Right ventricle myocardium superior (tissue), 1 donor: ENCODE results near the gene OR56B4. TPM values are rescaled to one million over a fixed set of nuclear protein-coding genes. Genes with fewer than 3 reads are reported as not detected.
"Not testable (repeated sequence)": the region's sequence is repeated elsewhere in the genome, so short reads cannot be mapped to it uniquely, and the experiment has no call there.

Experiments used
- ATAC-seq: fragments of 200-7000 bp; cut with Tn5 transposase; one replicate; pipeline ENCODE4 v1.9.1; 2020; ENCODE audit warnings: mild to moderate bottlenecking; ENCODE audit not compliant: poor library complexity
- DNase-seq: peaks from one replicate; pipeline ENCODE4 v3.0.0-alpha.2; 2020
- intact Hi-C: fragments of 100-400 bp; cut with DNase I; formaldehyde crosslinking; loops from one replicate; pipeline ENCODE4 v1.11.2; 2022
- long read RNA-seq: library from polyadenylated mRNA; unstranded; transcript quantifications from one replicate; pipeline ENCODE4 v2.0.0, GENCODE V29; 2021
- total RNA-seq: library from RNA; stranded (reverse); fragmentation: NEBNext Ultra II Directional; extraction: Animal tissue kit (Norgen Biotek cat#: 25700); gene quantifications from one replicate; pipeline ENCODE4 v1.2.1, GENCODE V29; 2021
- donor health status: DM: no; HTN: yes; CAD: no; lungs with severe emphysema.

OR56B4 gene
- total RNA-seq, result not detected
- long read RNA-seq, result 0 reads

DNA sequence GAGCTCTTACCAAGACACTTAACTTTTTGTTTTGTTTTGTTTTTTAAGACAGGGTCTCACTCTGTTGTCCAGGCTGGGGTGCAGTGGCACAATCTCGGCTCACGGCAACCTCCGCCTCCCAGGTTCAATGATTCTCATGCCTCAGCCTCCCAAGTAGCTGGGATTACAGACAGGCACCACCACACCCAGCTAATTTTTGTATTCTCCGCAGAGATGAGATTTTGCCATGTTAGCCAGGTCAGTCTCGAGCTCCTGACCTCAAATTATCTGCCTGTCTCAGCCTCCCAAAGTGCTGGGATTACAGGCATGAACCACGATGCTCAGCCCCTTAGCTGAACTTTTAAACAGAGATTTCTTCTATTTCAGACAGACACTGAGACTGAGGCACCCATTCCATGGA, at the start of gene OR56B4:
Gene OR56B4, plus strand, starts transcription at position 301 of the 400 bp plus-strand sequence. Its CDS starts 95 bp downstream, at position 396.
- intact Hi-C loops, ATAC-seq, DNase-seq: not testable (repeated sequence)

- DNase-seq (no peak), ATAC-seq (no peak)
- intact Hi-C loops, result no loop called here
Observed at GRCh38 chr11:6061475-6061874, 46.0 kb upstream of the OR56B4 start.

GRCh38 chr11:6062691-6063358, 44.7 kb upstream of the OR56B4 start:
- ATAC-seq (no peak), DNase-seq (no peak)
- intact Hi-C loops, result no loop called here

- DNase-seq, result no peak
- intact Hi-C loops, result no loop called here
- ATAC-seq, result no peak
Observed at GRCh38 chr11:6067502-6067901, 40.0 kb upstream of the OR56B4 start.

DNA sequence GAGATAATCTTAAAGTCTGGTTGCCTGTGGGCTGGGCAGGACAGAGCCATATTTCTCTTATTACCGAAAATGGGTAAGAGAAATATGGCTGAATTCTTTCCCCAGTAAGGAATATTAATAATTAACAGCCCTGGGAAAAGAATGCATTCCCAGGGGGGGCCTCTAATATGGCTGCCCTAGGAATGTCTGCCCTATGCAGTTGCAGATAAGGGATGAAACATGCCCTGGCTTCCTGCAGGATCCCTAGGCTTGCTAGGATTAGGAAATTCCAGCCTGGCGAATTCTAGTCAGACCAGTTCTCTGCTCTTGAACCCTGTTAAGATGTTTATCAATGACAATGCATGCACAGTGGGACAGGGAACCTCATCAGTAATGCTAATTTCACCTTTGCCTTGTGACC, 31.0 kb upstream of the OR56B4 start:
- not testable (repeated sequence) for ATAC-seq

GRCh38 chr11:6077723-6078122, 29.8 kb upstream of the OR56B4 start:
- DNase-seq (no peak), ATAC-seq (no peak)
- intact Hi-C loops, result no loop called here

More for the DNA sequence above, 31.0 kb upstream of the OR56B4 start:
- intact Hi-C loops, DNase-seq: not testable (repeated sequence)

- DNase-seq (no peak), ATAC-seq (no peak)
Observed at GRCh38 chr11:6079463-6079862, 28.0 kb upstream of the OR56B4 start.

GRCh38 chr11:6083129-6083528, 24.4 kb upstream of the OR56B4 start:
- no peak for ATAC-seq
- DNase-seq, result no peak
- intact Hi-C loops, result no loop called here

More at GRCh38 chr11:6079463-6079862, 28.0 kb upstream of the OR56B4 start:
- intact Hi-C loops, result no loop called here

DNA sequence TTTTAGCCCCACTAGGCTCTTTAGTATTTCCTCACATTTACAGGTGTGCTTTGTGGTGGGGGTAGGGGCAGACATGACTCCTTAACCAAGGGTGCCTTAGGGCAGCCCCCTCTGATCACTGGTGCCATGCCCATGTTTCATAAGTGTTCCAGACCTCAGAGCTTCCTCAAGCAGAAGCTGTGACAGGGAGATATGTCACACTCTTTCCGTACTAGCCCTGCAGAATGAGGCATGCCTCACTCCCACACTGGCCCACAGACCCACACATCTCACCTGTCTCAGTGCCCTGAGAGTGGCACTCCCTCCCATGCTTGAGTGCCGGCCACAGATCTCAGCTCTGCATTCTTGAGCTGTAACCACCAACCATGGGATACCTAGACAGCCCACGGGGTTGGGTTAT, 22.9 kb upstream of the OR56B4 start:
- intact Hi-C loops, result no loop called here

GRCh38 chr11:6094186-6094585, 13.3 kb upstream of the OR56B4 start:
- intact Hi-C loops, result no loop called here
- DNase-seq, result no peak
- no peak for ATAC-seq

More for the DNA sequence above, 22.9 kb upstream of the OR56B4 start:
- ATAC-seq, result no peak
- DNase-seq, result no peak

DNA sequence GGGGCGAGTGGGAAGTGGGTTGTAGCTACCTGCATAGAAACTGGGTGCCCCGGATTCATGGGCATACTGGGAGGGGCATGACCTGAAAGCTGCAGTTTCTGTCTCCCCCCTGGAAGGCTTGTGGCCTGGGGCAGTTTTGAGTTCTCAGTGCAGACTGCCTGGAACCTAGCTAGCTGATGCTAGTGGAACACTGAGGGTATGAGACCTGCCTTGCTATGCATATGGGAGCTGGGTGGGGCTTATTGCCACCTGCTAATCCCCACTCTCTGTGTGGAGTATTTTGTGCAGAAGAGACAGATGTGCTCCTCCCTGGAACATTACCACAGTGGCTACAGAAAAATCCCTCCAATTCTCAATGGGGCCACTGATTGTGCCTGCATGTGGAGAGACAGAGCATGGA, 11.7 kb upstream of the OR56B4 start:
- ATAC-seq, result no peak
- intact Hi-C loops, result no loop called here
- no peak for DNase-seq

DNA sequence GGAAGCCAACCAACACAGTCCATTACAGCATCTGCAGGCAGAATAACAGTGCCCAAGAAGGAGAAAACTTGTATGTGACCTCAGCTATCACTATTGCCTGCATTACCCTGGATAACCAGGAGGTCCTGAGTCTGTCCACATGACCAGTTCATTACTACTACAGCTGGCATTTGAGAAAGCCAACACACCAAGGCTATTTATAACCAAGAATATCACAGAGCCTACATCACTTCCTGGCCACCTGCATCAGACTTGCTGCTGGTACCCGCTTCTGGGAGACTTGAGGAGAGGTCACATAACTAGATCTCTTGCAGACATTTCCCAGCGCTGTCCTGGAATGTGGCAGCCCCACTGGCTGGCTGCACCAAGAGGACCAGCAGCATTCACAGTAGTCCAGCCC, 11.1 kb upstream of the OR56B4 start:
- intact Hi-C loops, result no loop called here
- ATAC-seq, result no peak
- DNase-seq, result no peak

DNA sequence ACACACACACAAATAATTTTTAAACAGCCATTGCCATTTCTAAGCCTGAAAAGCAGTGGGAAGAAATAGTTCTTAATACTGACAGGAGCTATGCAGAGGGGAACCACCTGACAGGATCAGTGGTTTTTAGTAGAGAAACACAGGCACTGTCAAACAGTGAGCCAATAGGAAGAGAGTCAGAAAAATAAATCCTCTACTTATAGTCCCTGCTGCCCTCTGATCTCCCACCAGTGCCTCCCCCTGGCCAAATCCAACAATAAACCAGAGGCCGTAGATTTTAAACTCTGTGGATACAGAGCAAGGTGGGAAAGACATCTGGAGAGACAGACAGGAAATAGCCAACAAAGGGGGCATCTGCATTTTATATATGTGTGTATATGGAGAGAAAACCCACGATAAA, 7.9 kb upstream of the OR56B4 start:
- intact Hi-C loops, result no loop called here
- DNase-seq, result no peak
- ATAC-seq, result no peak

DNA sequence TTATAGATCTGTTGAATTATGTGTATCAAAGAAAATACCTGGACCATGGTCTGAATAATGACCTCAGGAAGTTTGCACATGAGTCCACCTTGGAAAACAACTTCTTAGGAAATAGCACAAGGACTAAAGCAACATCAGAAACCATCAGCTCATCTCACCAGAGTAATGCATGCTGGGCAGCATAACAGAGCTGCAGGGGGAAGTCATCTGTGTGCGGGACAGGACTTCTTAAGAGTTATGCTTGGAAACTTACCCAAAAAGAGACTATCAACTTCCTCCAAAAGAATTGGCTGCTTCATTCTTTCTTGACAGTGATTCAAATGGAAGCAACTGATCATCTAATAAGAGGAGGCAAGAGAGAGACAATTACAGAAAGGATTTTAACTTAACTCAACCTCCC, 2.5 kb downstream of the OR56B4 start:
- no peak for ATAC-seq
- intact Hi-C loops, result no loop called here
- no peak for DNase-seq

- intact Hi-C loops, result no loop called here
- ATAC-seq, result no peak
- no peak for DNase-seq
Observed at GRCh38 chr11:6111673-6112072, 4.2 kb downstream of the OR56B4 start.

DNA sequence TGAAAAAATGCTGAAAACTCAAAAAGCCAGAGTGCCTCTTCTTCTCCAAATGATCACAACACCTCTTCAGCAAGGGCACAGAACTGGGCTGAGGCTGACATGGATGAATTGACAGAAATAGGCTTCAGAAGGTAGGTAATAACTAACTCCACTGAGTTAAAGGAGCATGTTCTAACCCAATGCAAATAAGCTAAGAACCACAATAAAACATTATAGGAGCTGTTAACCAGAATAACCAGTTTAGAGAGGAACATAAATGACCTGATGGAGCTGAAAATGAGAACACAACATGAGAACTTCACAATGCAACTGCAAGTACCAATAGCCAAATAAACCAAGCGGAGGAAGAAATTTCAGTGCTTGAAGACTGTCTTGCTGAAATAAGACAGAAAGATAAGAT, 9.2 kb downstream of the OR56B4 start:
- ATAC-seq, result no peak
- intact Hi-C loops, result no loop called here
- no peak for DNase-seq

DNA sequence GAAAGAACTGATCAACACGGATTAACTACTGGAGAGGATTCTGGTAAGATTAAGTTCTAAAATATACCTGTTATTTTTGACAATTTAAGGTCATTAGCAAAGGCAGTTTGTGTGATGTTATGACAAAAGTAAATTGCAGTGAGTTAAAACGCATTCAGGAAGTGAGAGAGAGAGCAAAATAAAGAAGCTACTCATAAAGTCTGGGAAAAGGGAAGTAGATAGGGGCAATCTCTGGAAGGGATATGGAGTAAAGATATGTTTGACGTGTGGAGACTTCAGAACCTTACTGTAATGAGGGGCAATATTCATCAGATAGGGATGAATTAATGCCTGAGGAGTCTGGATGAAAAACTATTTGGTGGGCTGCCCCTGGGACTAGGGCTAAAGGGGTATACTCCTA, 16.8 kb downstream of the OR56B4 start:
- intact Hi-C loops, result no loop called here
- DNase-seq (no peak), ATAC-seq (no peak)

- DNase-seq, result no peak
- no peak for ATAC-seq
- intact Hi-C loops, result no loop called here
Observed at GRCh38 chr11:6127881-6128280, 20.4 kb downstream of the OR56B4 start.

DNA sequence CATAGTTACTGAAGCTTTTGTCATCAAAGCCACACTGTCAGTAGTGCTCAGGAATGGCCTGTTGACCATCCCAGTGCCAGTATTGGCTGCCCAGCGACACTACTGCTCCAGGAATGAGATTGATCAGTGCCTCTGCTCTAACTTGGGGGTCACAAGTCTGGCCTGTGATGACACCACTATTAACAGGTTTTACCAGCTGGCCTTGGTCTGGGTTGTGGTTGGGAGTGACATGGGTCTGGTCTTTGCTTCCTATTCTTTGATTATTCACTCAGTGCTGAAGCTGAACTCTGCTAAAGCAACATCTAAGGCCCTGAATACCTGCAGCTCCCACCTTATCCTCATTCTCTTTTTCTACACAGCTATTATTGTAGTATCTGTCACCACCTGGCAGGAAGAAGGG, 21.5 kb downstream of the OR56B4 start:
- intact Hi-C loops, result no loop called here
- no peak for ATAC-seq
- DNase-seq, result no peak

GRCh38 chr11:6129635-6130034, 22.2 kb downstream of the OR56B4 start:
- intact Hi-C loops, result no loop called here
- no peak for DNase-seq
- ATAC-seq, result no peak

DNA sequence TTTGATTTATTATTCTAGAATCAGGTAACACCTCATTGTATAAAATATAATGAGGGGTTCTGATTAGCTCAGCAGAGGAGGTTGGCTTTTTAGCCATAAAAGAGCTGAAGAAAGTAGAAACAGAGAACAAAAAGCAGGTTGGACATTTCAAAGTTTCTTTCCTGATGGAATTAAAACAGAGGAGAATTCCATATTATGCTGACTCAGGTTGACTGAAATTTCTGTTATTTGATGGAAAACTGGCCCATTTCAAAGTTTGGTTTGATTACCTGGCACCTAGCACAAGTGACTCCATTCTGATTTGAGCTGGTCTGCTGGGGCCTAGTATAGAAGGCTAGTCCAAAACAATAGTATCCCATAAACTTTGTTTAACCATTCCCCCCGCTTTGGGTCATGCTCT, 24.9 kb downstream of the OR56B4 start:
- ATAC-seq, result no peak
- intact Hi-C loops, result no loop called here
- no peak for DNase-seq
